ENCODE measurements around the gene RAB17. TPM values are rescaled to one million over a fixed set of nuclear protein-coding genes. Genes with fewer than 3 reads are reported as not detected.

The RAB17 gene
- total RNA-seq, 3 donors from 2014 or later: 39.7 to 43.9 TPM; not detected in 1

DNA sequence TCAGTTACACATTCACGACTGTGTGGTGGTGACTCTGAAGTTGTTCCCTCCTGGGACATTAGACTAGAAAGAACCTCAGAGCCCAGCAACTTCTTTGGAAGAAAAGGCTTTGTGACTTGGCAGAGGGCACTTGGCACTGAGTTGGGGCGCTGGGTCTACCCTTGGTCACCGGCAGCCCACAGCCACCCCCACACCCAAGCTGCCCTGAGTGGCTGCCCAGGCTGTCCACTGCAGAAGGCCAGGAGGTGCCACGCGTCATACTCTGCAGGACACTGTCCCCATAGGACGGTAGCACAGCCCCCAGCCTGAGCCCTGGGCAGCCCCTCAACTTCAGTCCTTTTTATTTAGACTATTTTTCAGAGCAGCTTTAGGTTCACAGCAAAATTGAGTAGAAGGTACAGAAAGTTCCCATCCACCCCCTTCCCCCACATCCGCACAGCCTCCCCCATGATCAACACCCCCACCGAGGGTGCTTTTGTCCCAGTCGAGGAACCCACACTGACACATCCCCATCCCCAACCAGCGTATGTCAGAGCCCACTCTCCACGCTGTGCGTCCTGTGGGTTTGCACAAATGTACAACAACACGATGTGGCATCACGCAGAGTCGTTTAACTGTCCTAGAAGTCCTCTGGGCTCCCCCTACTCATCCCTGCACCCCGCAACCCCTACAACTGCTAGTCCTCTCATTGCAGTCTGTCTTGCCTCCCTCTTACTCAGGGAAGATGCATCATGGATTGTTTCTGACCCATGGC lies 23.1 kb downstream of the RAB17 start:
- no peaks in the 10 kb centered on the region for H3K9me3 ChIP-seq
- H3K4me3 ChIP-seq: no peak overlapping the region
- H3K36me3 ChIP-seq: no peaks in the 10 kb centered on the region
- no peak overlapping the region for H3K27ac ChIP-seq
- intact Hi-C loops (cut with DNase I; ENCODE audit: low total_unique reads): no loop called here
- no peaks in the 10 kb centered on the region for H3K27me3 ChIP-seq
- peaks cover 0 to 5% of the 10 kb centered on the region in 2 donors for H3K4me1 ChIP-seq
- DNase-seq (ENCODE audit: low spot score in 2 of 2): no peak
- TF ChIP-seq POLR2AphosphoS5 (IDR thresholded peaks at IDR 0.05): no peak
- no peak for TF ChIP-seq CTCF (IDR thresholded peaks at IDR 0.05)
- no peak for TF ChIP-seq POLR2A (IDR thresholded peaks at IDR 0.05)

- Histone ChIP-seq H3K27me3 (no peaks in the 10 kb centered on the region), H3K4me1 (no peaks in the 10 kb centered on the region), H3K27ac (no peak within 1 kb of the TSS), H3K36me3 (no peaks in the 10 kb centered on the region), H3K4me3 (no peak within 1 kb of the TSS), H3K9me3 (no peaks in the 10 kb centered on the region)
- intact Hi-C loops (cut with DNase I; ENCODE audit: low total_unique reads): no loop called here
- TF ChIP-seq CTCF (IDR thresholded peaks at IDR 0.05) (no peak), POLR2AphosphoS5 (IDR thresholded peaks at IDR 0.05) (no peak), POLR2A (IDR thresholded peaks at IDR 0.05) (no peak)
- no peak for DNase-seq (ENCODE audit: low spot score in 2 of 2)
These were observed 23.9 kb downstream of the RAB17 start, which contains the start of gene PRLH for GRCh38 chr2:237566401-237567235. TSS of gene PRLH (plus strand) at chr2:237566574. CDS start at chr2:237566574, 0 bp downstream.

- Histone ChIP-seq H3K36me3 (no peaks in the 10 kb centered on the region), H3K4me3 (no peak overlapping the region), H3K9me3 (no peaks in the 10 kb centered on the region), H3K4me1 (no peaks in the 10 kb centered on the region), H3K27ac (no peak overlapping the region), H3K27me3 (no peaks in the 10 kb centered on the region)
- TF ChIP-seq POLR2AphosphoS5 (IDR thresholded peaks at IDR 0.05) (no peak), POLR2A (IDR thresholded peaks at IDR 0.05) (no peak), CTCF (IDR thresholded peaks at IDR 0.05) (no peak)
- intact Hi-C loops (cut with DNase I; ENCODE audit: low total_unique reads): no loop called here
- DNase-seq (ENCODE audit: low spot score in 2 of 2): no peak
These were observed 24.6 kb downstream of the RAB17 start for GRCh38 chr2:237565974-237566373.

- intact Hi-C loops (cut with DNase I; ENCODE audit: low total_unique reads): no loop called here
- no peak for DNase-seq (ENCODE audit: low spot score in 2 of 2)
These were observed 25.9 kb downstream of the RAB17 start for GRCh38 chr2:237564526-237565131.

More at GRCh38 chr2:237564526-237565131, 25.9 kb downstream of the RAB17 start:
- no peaks in the 10 kb centered on the region for H3K9me3 ChIP-seq
- H3K4me3 ChIP-seq: no peak overlapping the region
- TF ChIP-seq POLR2A (IDR thresholded peaks at IDR 0.05) (no peak), CTCF (IDR thresholded peaks at IDR 0.05) (no peak), POLR2AphosphoS5 (IDR thresholded peaks at IDR 0.05) (no peak)
- H3K27me3 ChIP-seq: no peaks in the 10 kb centered on the region
- H3K4me1 ChIP-seq: no peaks in the 10 kb centered on the region
- no peaks in the 10 kb centered on the region for H3K36me3 ChIP-seq
- no peak overlapping the region for H3K27ac ChIP-seq
